Stimulated activated CD4-positive, alpha-beta T cell treated with anti-CD3 and anti-CD28 coated beads, Interleukin-1b, Interleukin-23, amount 100 ng/mL, for 4 hours (primary cell): Measurements from ENCODE around the gene CYLD.

ENCODE experiments used
- DNase-seq, 2 donors: peaks; one replicate each; pipeline ENCODE4 v3.0.0-alpha.2; 2020; ENCODE audit warnings: low read depth in 2 of 2

The CYLD gene

GRCh38 chr16:50741781-50742575, at the start of gene CYLD:
Gene CYLD (plus strand): TSS chr16:50742086. CDS start chr16:50749699, 7,613 bp downstream.
- DNase-seq, result peak; percentile 97 to 98

- no peak for DNase-seq
These were observed 49.3 kb upstream of the CYLD start for GRCh38 chr16:50692644-50692998.

- DNase-seq, result peak in 1 of 2 donors; percentile 40
These were observed 48.7 kb upstream of the CYLD start, which contains the start of gene NOD2 for GRCh38 chr16:50692999-50693781. Gene NOD2 (plus strand): TSS chr16:50693606. CDS start chr16:50699496, 5,890 bp downstream.

- DNase-seq, result no peak
These were observed 47.7 kb upstream of the CYLD start for GRCh38 chr16:50694206-50694605.

- no peak for DNase-seq
These were observed 46.6 kb upstream of the CYLD start for GRCh38 chr16:50695017-50696000.

GRCh38 chr16:50696126-50696525, 45.8 kb upstream of the CYLD start:
- no peak for DNase-seq

GRCh38 chr16:50696575-50697420, 45.1 kb upstream of the CYLD start:
- no peak for DNase-seq

GRCh38 chr16:50697421-50697715, 44.5 kb upstream of the CYLD start:
- DNase-seq, result no peak

GRCh38 chr16:50697881-50698767, 43.8 kb upstream of the CYLD start:
- peak in 1 of 2 donors; percentile 50 for DNase-seq

- peak; percentile 38 to 51 for DNase-seq
These were observed 42.3 kb upstream of the CYLD start for GRCh38 chr16:50699326-50700159.

- DNase-seq, result no peak
These were observed 39.2 kb upstream of the CYLD start for GRCh38 chr16:50702725-50703124.

- no peak for DNase-seq
These were observed 37.6 kb upstream of the CYLD start for GRCh38 chr16:50704245-50704644.

GRCh38 chr16:50705436-50706110, 36.3 kb upstream of the CYLD start:
- no peak for DNase-seq

GRCh38 chr16:50706250-50706649, 35.6 kb upstream of the CYLD start:
- no peak for DNase-seq

- no peak for DNase-seq
These were observed 33.4 kb upstream of the CYLD start for GRCh38 chr16:50708373-50709060.

- DNase-seq, result no peak
These were observed 32.7 kb upstream of the CYLD start for GRCh38 chr16:50709061-50709684.

- DNase-seq, result no peak
These were observed 31.9 kb upstream of the CYLD start for GRCh38 chr16:50709980-50710379.
